Measurements from ENCODE around the gene ISL2. TPM values are rescaled to one million over a fixed set of nuclear protein-coding genes. Genes with fewer than 3 reads are reported as not detected.
A peak's percentile ranks its signal among the peaks of the same experiment; 100 is the strongest.

The ISL2 gene
- polyA plus RNA-seq, 1 experiment, result 7.7 TPM

- CTCF ChIA-PET, result interaction anchor here (1.1 to 2.5 kb wide), 6 partner anchors 10 to 519 kb away, joined by 3 to 9 read pairs (median 4); partner anchors contain the start of gene ISL2
- no peaks in the 10 kb centered on the region for H3K27me3 ChIP-seq (ENCODE audit: control insufficient read depth, insufficient read depth, low read length)
- peaks cover under 1% of the 10 kb centered on the region; the same call in 1 of the 2 replicates for H3K36me3 ChIP-seq (ENCODE audit: control insufficient read depth, insufficient read depth, low read length)
- POLR2A ChIA-PET, result interaction anchor here (1.2 kb wide), 1 partner anchor 11 kb away, joined by 3 read pairs; the partner anchor contains the start of gene ISL2
- peak overlapping the region; percentile 47 for H3K4me3 ChIP-seq (ENCODE audit: low read depth, low read length)
- peak; percentile 71 for DNase-seq (ENCODE audit: low read depth)
- TF ChIP-seq, protein P1, sequence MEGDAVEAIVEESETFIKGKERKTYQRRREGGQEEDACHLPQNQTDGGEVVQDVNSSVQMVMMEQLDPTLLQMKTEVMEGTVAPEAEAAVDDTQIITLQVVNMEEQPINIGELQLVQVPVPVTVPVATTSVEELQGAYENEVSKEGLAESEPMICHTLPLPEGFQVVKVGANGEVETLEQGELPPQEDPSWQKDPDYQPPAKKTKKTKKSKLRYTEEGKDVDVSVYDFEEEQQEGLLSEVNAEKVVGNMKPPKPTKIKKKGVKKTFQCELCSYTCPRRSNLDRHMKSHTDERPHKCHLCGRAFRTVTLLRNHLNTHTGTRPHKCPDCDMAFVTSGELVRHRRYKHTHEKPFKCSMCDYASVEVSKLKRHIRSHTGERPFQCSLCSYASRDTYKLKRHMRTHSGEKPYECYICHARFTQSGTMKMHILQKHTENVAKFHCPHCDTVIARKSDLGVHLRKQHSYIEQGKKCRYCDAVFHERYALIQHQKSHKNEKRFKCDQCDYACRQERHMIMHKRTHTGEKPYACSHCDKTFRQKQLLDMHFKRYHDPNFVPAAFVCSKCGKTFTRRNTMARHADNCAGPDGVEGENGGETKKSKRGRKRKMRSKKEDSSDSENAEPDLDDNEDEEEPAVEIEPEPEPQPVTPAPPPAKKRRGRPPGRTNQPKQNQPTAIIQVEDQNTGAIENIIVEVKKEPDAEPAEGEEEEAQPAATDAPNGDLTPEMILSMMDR (IDR thresholded peaks at IDR 0.05; ENCODE audit: insufficient read depth, low read depth, low read length), result no peak
These were observed 10.3 kb downstream of the ISL2 start for GRCh38 chr15:76346669-76347481.

- CTCF ChIA-PET, result interaction anchor here (1.0 to 2.5 kb wide), 5 partner anchors 9 to 519 kb away, joined by 3 to 9 read pairs (median 3); partner anchors contain the start of gene ISL2
- no peak for DNase-seq (ENCODE audit: low read depth)
- POLR2A ChIA-PET, result interaction anchor here (1.2 kb wide), 1 partner anchor 11 kb away, joined by 3 read pairs; the partner anchor contains the start of gene ISL2
- Histone ChIP-seq H3K4me3 (ENCODE audit: low read depth, low read length) (peak overlapping the region; percentile 47), H3K36me3 (ENCODE audit: control insufficient read depth, insufficient read depth, low read length) (no peaks in the 10 kb centered on the region), H3K27me3 (ENCODE audit: control insufficient read depth, insufficient read depth, low read length) (no peaks in the 10 kb centered on the region)
- TF ChIP-seq, protein P1 (IDR thresholded peaks at IDR 0.05; ENCODE audit: insufficient read depth, low read depth, low read length), result no peak
These were observed 11.0 kb downstream of the ISL2 start for GRCh38 chr15:76347482-76348055.

DNA sequence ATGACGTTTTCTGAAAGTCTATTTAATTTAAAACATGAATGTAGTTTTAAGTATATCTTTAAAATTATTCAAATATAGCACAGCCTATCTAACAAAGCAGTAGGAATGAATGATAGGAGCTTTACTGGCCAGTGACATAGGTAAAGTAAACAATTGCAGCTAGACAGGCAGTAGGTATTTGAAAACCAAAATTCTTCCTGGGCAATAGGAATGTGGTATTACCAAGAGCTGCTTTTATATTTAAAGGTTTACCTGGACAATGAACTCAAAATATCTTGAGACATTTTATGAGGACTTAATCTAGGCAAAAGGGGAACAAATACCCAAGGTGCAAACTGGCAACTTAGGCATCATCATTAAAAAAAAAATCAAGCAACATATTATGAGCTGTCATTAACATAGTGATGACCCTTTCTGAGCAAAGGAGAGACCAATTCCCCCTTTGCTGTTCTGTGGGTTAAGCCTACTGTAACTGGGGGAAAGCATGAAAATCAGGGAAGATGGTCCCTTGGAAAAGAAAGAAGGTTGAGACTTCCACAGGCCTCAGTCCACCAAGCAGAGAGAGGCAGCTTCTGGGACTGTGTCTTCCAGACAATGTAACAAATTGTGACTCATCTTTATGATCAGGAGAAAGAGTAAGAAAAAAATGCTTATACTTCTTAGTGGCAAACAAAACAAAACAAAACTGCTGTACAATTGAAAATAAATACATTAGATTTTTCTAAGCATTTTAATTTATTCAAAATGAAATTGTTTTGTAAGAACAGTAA is 12.9 kb downstream of the ISL2 start:
- ChIA-PET CTCF (interaction anchor here (0.6 to 1.4 kb wide), 5 partner anchors 199 to 1034 kb away, joined by 3 to 4 read pairs (median 3); no protein-coding TSS in a partner anchor), POLR2A (no interaction called here)
- TF ChIP-seq, protein P1 (IDR thresholded peaks at IDR 0.05; ENCODE audit: insufficient read depth, low read depth, low read length), result no peak
- H3K4me3 ChIP-seq (ENCODE audit: low read depth, low read length), result no peak overlapping the region
- H3K36me3 ChIP-seq (ENCODE audit: control insufficient read depth, insufficient read depth, low read length), result no peaks in the 10 kb centered on the region
- no peaks in the 10 kb centered on the region for H3K27me3 ChIP-seq (ENCODE audit: control insufficient read depth, insufficient read depth, low read length)
- no peak for DNase-seq (ENCODE audit: low read depth)

DNA sequence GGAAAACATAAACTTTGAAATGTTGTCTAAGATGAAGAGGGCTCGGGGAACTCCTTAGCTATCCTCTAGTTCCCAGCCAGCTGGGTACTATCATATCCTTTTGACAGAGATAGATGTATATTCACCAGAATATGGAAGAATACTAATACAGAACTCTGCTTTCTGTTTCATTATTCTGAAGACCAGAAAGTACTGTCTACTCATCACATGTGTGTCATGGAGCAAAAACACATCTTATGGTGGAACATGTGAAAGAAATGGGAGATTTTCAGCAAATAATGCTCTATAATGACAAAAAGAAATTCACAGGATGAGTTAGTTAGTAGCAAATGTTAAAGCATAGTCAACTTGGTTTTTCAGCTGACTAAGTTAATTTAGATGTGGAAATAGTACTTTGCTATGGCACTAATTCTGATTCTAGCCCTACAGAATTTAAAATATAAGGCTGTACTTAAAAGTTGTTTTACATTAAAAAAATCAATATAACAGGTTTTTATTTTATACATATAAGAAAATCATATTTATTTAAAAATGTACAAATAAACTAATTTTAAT is 16.5 kb downstream of the ISL2 start:
- CTCF ChIA-PET, result interaction anchor here (1.3 kb wide), 1 partner anchor 12 kb away, joined by 3 read pairs; no protein-coding TSS in a partner anchor

More for the DNA sequence above, 16.5 kb downstream of the ISL2 start:
- Histone ChIP-seq H3K4me3 (ENCODE audit: low read depth, low read length) (no peak overlapping the region), H3K36me3 (ENCODE audit: control insufficient read depth, insufficient read depth, low read length) (no peaks in the 10 kb centered on the region), H3K27me3 (ENCODE audit: control insufficient read depth, insufficient read depth, low read length) (no peaks in the 10 kb centered on the region)
- no peak for DNase-seq (ENCODE audit: low read depth)
- TF ChIP-seq, protein P1 (IDR thresholded peaks at IDR 0.05; ENCODE audit: insufficient read depth, low read depth, low read length), result no peak
- POLR2A ChIA-PET, result no interaction called here
